GM19351 (cell line): ENCODE results near the gene CRACR2A.

Experiments
- ATAC-seq: cut with Tn5 transposase; IDR thresholded peaks from one replicate; pipeline ENCODE4 v1.9.1; 2021; ENCODE audit warnings: mild to moderate bottlenecking, moderate library complexity; ENCODE audit not compliant: unreplicated experiment

CRACR2A gene

DNA sequence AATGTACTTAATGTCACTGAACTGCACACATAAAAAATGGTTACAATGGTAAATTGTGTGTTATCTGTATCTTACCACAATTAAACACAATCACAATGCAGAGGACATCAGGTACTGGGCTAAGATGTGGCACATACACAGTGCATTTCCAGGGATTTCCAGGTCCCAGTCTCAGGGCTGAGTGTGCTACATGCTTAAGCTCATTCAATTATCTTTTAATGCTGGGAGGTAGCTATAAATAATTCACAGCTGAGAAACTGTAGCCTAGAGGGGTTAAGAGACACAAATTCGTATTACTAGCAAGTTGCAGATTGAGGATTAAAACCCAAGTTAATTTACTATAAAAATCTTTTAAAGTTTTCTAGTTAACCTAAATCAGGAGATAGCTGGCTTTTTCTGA lies 67.1 kb downstream of the CRACR2A start:
- ATAC-seq = no peak

- no peak for ATAC-seq
These were observed 68.4 kb downstream of the CRACR2A start for GRCh38 chr12:3684449-3685051.

DNA sequence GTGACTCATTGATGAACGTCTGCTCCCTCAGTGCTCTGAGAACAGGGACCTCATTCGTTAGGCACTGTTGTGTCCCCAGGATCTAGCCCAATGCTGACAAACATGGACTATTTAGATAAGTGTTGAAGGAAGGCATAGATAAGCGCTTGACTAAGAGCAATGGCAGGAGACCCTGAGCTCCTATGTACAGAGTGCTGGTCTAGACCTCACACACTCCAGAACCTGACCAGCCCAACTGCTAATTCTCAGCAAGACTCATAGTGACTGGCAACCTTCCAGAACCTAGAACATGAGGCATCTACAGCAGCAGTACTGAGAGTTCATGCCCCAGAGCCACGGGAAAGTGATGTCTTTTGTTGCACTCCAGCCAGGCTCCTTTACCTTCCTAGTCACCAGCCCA lies 69.2 kb downstream of the CRACR2A start:
- ATAC-seq = no peak

GRCh38 chr12:3681595-3682061 lies 71.3 kb downstream of the CRACR2A start:
- ATAC-seq = no peak

DNA sequence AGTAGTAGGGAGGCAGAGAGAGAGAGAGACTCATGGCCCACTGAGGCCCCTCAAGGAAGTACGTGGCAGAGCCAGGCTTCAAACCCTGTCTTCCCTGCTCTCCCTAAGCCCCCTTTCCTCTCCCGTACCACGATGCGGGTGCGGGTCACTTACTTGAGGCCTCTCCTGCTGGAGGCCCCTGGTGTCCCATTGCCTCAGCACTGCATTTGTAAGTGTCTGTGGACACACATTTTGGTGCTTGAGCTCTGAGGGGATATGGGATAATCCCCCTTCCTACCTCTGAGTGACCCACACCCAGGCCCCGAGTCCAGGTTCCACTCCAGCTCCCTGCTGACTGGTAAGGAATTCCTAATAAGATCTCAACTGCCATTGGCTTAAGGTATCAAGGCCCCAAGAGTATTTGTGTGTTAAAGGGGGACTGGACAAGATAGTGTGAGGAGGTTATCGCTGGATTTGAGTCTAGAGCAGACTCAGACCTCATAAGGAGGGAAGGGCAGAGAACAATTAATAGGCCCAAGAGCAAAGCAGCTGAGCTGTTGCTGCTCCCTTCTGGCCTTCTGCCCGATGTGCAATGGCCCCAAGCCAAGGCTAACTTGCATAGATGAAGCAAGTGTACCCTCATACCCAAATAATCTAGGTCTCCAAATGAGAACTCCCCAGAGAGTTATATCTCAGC lies 71.9 kb downstream of the CRACR2A start:
- no peak for ATAC-seq

- ATAC-seq = no peak
These were observed 73.1 kb downstream of the CRACR2A start for GRCh38 chr12:3679831-3680230.

GRCh38 chr12:3677609-3678008 lies 75.3 kb downstream of the CRACR2A start:
- no peak for ATAC-seq

DNA sequence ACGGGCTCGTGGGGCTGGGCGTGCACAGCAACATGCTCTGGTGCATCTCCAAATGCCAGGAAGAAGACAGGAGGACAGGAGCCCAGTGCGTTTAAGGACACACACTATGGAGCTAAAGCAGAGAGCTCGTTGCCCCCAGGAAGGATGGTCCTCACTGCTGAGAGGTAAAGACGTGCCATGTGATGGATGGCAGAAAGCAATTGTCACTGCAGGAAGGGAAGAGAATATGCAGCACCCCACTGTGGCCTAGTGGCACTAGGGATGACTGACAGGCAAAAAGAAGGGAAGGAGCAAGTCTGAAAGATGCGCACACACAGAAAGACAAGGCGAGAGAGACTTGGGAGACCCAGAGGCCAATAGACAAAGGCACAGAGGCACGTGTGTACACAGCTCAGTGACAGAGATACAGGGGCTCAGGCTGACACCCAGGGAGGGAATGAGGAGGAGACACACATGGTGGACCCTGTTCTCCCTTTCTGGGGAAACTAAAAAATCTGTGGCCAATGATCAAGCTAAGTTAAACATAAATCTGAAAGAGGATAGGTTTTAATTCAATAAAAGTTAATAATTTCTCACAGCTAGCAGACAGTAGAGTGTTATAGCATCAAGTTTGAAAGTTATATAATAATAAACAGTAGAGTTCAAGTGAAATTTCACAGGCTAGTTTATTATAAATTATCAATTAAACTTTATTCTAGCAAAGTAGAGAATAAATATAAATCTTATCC lies 78.8 kb downstream of the CRACR2A start:
- ATAC-seq = no peak

DNA sequence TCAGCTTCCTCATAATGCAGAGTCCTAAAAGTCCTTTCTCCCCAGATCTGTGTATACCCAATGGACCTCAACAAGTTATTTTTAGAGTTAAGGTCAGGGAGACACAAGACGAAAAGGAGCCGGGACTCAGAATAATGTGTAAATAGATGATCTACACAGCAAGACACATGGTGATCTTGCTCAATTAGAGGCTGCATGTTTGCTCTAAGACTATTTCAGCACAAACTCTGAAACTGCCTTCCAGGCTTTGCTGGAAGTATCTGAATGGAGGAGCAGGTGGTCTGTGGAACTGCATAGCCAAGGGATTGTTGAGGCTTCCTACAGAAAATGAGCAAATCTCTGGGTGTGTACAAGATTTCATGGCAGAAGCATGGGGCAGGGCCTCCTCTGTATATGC lies 80.8 kb downstream of the CRACR2A start:
- ATAC-seq = no peak

DNA sequence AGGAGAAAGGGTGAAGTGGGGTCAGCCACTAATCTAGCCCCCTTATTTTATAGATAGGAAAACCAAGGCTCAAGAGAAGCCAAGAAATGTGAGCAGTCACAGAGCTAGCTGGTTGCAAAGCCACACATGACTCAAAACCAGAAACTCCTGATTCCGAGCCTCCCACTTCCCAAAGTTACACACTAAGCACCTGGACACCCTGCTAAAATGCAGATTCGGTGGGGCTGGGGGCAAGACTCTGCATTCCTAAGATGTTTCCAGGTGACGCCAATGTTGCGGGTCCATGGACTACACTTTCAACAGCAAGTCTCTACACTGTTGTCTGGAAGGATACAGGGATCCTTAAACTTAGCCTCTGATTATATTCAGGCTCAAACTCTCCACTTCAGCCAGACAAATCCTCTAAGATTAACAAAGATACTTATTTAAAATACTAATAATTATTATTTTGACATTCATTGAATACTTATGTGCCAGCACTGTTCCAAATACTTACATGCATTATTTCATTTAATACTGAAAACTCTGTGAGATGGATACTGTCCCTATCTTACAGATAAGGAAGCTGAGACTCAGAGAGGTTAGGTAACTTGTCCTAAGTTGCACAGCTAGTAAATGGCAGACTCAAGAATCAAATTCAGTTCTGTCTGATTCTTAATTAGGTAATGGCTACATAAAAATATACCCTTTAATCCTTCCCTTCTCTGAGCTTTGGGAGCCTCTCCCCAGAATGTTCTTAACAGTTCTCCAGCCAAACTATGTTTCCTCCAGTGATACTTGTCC lies 81.4 kb downstream of the CRACR2A start:
- no peak for ATAC-seq

DNA sequence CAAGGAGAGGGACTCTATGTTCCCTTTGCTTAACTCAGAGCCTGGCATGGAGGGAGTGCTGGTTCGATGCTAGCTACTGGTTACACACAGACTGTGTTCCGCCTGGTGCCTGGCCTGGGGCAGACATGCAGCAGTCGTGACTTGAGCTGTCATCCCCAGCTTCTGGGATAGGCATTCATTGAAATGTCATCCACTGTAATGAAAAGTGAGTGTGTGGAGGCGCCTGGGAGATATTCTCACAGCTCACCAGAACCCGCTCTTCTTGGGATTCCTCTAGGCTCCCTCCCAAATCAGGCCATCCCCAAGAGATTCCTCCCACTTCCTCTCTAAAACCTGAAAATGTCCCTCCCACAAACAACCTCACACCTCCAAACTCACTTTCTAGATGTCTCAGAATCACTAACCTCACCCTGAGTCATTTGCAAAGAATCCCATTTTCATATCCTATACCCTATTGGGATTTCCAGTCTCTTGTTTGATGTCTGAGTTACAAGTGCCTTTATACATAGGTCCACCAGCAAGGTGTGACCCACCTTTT lies 82.8 kb downstream of the CRACR2A start:
- ATAC-seq = no peak

DNA sequence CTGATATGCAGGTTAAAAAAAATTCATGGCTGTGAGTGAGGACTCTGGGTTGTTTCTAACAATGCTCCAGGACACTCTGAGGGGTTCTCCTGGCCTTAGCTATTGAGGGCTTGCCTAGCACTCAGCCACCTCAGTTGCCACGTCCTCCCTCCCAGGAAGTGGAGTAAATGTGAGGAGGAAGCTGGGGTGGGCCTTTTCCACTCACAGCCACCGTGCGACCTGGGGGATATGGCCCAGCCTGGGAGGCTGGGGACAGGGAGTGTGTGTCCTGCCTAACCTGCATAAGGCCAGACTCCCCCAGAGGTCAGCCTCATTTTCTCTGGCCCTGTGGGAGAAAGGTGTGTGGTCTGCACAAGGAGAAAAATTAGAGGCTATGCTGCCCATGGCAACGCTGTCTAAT lies 83.3 kb downstream of the CRACR2A start:
- no peak for ATAC-seq

- ATAC-seq = no peak
These were observed 84.3 kb downstream of the CRACR2A start for GRCh38 chr12:3668479-3669165.

GRCh38 chr12:3667485-3667884 lies 85.4 kb downstream of the CRACR2A start:
- ATAC-seq = no peak

GRCh38 chr12:3666441-3666840 lies 86.5 kb downstream of the CRACR2A start:
- no peak for ATAC-seq

- ATAC-seq = no peak
These were observed 90.4 kb downstream of the CRACR2A start for GRCh38 chr12:3662521-3662921.

GRCh38 chr12:3661028-3661427 lies 91.9 kb downstream of the CRACR2A start:
- ATAC-seq = no peak

DNA sequence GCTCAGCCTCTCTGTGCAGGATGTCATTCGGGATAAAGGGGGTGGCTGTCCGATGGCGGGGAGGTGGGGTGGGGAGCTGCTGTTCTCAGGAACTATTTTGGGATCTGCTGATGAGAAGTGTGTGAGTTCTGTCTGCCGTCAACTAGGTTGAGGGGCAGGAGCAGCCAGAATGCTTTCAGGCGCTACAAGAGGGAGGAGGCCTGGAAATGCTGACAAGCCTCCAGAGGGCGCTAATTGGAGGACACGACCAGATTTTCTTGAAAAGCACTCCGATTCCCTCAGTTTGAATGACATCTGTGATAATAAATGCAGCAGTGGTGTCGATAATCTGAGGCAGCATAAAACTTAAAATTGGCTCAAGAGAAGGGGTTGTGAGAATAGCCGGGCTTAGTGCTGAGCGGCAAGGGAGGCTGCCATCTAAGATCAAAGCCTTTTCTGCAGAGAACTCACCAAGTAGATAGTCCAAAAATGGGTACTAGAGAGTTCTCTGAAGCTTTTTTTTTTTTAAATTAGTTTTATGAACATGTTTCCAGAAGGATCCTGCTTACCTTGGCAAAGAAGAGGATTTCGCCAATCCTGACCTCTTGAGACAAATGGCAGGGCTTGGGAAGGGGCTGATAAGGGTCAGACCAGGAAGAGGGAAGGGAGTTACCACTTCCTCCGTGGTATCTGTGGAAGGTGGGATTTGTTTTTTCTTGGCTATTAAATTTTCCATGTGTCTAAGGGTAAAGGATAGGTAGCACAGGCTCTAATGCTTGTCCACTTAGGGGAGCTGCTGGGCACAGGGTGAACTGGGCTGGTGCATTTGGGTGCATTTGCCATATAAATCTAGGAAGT lies 94.4 kb downstream of the CRACR2A start:
- ATAC-seq = no peak

DNA sequence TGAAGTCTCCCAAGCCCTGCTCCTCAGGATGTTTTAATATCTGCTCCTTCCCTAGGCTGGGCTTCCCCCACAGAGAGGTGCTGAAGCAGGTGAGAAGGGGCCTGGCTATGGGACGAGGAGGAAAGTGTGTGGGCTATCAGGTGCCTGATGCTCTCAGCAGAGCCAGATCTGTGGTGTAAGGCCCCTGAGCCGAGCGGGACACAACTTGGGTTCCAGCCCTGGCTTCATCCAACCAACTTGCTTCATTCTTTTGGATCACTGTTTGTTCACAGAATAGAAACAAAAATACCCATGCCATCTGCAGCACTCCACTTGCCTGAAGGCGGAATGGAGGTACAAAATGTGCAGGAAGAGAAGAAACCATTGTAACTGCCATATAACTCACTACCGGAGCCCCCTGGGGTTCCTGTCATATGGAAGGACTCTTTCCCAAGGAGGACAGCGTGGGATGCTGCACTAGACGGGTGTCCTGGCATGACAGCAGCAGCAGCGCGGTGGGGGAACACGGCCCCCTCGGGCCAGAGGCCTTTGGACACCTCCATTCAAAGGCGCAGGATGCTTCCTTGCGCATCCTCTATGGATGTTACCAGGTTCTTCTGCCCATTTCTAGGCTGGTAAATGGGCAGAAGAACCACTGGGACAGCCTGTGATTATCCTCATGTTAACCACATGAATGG lies 95.8 kb downstream of the CRACR2A start:
- no peak for ATAC-seq
